Measurements from ENCODE around the gene LZTS2. TPM values are rescaled to one million over a fixed set of nuclear protein-coding genes. Genes with fewer than 3 reads are reported as not detected.

The LZTS2 gene
- total RNA-seq, 1 experiment from 2014 or later = 58.3 TPM

DNA sequence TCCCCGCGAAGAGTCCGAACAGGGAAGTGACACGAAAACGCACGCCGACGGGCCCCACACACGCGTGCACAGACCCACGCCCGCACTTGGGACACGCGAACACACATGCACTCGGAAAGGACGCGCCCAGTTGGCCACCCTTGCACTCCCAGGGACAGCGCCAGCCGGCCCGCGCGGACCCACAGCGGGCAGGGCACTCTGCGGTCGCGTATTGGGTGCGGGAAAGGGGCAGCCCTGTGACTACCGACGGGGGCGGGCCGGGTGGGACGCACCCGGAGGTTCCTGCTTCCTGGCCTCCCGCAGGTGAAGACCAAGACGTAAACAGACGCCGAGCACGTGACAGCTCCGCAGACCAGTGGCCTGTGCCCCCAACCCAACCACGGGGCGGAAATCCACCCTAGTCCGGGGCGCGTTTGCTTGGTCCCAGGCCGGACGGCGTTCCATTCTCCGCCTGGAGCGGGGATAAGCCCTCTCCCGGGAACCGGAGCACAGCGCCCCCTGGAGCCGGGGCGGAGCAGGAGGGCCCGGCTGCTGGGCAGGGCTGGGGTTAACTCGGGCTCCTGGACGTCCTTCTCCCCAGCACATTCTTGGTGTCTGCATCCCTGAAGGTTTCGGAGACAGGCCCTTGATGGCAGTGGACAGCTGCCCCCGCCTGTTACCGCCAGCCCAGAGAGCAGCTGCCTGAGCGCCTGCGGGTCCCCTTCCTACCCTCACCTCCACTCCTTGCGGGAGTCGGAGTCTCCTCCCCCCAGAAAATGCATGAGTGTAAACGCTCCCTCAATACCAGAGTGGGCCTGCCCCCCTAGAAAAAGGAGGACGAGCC, 2.0 kb upstream of the LZTS2 start:
- Histone ChIP-seq H2AFZ (ENCODE audit: low read length) (peak overlapping the region; percentile 91), H3K36me3 (ENCODE audit: low read depth, low read length) (no peaks in the 10 kb centered on the region; the same call in 1 of the 2 replicates), H3K9me3 (ENCODE audit: low read length) (no peaks in the 10 kb centered on the region), H3K4me1 (ENCODE audit: insufficient read depth, low read length) (peaks cover 36% of the 10 kb centered on the region), H3F3A (ENCODE audit: low read length, unreplicated experiment) (no peaks in the 10 kb centered on the region), H3K4me3 (ENCODE audit: low read length) (peak overlapping the region; percentile 88), H3K4me2 (ENCODE audit: low read length) (peak overlapping the region; percentile 99), H3K9ac (ENCODE audit: low read length) (peak overlapping the region; percentile 95), H3K9me2 (replicated peaks; ENCODE audit: low read length) (no peaks in the 10 kb centered on the region), H3K27me3 (ENCODE audit: low read length) (no peaks in the 10 kb centered on the region), H4K20me1 (ENCODE audit: low read length) (no peaks in the 10 kb centered on the region), H3K79me2 (ENCODE audit: low read length) (peaks cover 38% of the 10 kb centered on the region), H3K27ac (ENCODE audit: low read length) (peak overlapping the region; percentile 76)
- TF ChIP-seq EZH2phosphoT487 (IDR thresholded peaks at IDR 0.05; ENCODE audit: borderline replicate concordance, low read length) = no peak
- TF ChIP-seq, protein P1, sequence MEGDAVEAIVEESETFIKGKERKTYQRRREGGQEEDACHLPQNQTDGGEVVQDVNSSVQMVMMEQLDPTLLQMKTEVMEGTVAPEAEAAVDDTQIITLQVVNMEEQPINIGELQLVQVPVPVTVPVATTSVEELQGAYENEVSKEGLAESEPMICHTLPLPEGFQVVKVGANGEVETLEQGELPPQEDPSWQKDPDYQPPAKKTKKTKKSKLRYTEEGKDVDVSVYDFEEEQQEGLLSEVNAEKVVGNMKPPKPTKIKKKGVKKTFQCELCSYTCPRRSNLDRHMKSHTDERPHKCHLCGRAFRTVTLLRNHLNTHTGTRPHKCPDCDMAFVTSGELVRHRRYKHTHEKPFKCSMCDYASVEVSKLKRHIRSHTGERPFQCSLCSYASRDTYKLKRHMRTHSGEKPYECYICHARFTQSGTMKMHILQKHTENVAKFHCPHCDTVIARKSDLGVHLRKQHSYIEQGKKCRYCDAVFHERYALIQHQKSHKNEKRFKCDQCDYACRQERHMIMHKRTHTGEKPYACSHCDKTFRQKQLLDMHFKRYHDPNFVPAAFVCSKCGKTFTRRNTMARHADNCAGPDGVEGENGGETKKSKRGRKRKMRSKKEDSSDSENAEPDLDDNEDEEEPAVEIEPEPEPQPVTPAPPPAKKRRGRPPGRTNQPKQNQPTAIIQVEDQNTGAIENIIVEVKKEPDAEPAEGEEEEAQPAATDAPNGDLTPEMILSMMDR (conservative IDR thresholded peaks at IDR 0.05; ENCODE audit: low read depth, low read length) = peak; percentile 78
- no peak for TF ChIP-seq EZH2 (IDR thresholded peaks at IDR 0.05; ENCODE audit: low read length, unreplicated experiment)
- DNase-seq (peak; percentile 75), ATAC-seq (peak; percentile 47)
- BruUV-seq (replicated peaks) = no TSS peak
- ChIA-PET POLR2A (ENCODE audit: unreplicated experiment) (no interaction called here), CTCF (interaction anchor here (0.7 to 1.5 kb wide), 3 partner anchors 14 to 56 kb away, joined by 4 to 16 read pairs (median 15); no protein-coding TSS in a partner anchor)
- intact Hi-C loops (cut with micrococcal nuclease) = loop anchor here (1.0 kb wide), 1 partner anchor 16 kb away; no protein-coding TSS in a partner anchor

DNA sequence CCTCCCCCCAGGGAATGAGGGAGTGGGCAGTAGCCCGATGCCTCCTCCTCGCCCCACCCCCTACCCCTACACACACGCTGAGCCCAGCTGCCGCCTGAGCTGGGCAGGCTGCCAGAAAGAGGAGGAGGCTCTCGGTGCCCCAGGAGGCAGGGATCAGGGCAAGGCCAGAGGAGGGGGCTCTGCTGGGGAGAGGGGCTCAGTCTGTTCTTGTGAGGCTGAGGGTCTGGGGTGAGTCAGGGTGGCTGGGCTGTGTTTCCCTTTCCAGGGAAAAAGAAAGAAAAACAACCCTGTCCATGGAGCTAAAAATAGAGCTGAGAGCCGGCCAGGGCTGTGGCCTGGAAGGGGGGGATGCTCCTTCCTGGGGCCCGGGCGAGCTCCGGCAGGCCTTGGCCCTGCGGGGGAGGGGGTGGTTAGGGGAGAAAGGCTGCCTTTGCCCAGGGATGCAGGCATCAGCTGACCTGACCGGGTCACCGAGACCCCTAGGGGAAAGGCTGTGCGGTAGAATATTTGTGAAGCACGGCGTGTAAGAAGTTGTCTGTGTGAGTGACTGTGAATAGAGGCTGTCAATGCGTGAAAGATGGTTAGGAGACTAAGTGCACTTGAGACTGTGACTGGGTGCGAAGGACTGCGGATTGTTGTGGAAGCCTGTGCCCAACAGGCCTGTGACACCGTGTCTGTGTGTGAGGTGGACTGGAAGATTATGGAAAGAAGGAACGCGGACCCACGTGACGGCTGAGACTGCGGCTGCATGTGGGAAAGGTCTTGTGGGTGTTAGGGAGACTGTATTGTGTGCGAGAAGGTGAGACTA, 1.2 kb upstream of the LZTS2 start:
- intact Hi-C loops (cut with micrococcal nuclease) = loop anchor here (1.0 kb wide), 1 partner anchor 15 kb away; no protein-coding TSS in a partner anchor
- DNase-seq = peak; percentile 63
- POLR2A ChIA-PET (ENCODE audit: unreplicated experiment) = no interaction called here

More for the DNA sequence above, 1.2 kb upstream of the LZTS2 start:
- no peaks in the 10 kb centered on the region for H3K9me3 ChIP-seq (ENCODE audit: low read length)
- no peaks in the 10 kb centered on the region for H3K27me3 ChIP-seq (ENCODE audit: low read length)
- peaks cover 40% of the 10 kb centered on the region for H3K79me2 ChIP-seq (ENCODE audit: low read length)
- TSS peak; percentile 50 for BruUV-seq (replicated peaks)
- H2AFZ ChIP-seq (ENCODE audit: low read length) = peak overlapping the region; percentile 91
- peaks cover 36% of the 10 kb centered on the region for H3K4me1 ChIP-seq (ENCODE audit: insufficient read depth, low read length)
- H3K9me2 ChIP-seq (replicated peaks; ENCODE audit: low read length) = no peaks in the 10 kb centered on the region
- H3K4me2 ChIP-seq (ENCODE audit: low read length) = peak overlapping the region; percentile 99
- H3K36me3 ChIP-seq (ENCODE audit: low read depth, low read length) = no peaks in the 10 kb centered on the region; the same call in 1 of the 2 replicates
- ATAC-seq = peak; percentile 14
- H4K20me1 ChIP-seq (ENCODE audit: low read length) = no peaks in the 10 kb centered on the region
- peak overlapping the region; percentile 88 for H3K4me3 ChIP-seq (ENCODE audit: low read length)
- H3K27ac ChIP-seq (ENCODE audit: low read length) = peak overlapping the region; percentile 76
- no peaks in the 10 kb centered on the region for H3F3A ChIP-seq (ENCODE audit: low read length, unreplicated experiment)
- CTCF ChIA-PET = interaction anchor here (0.7 to 1.5 kb wide), 3 partner anchors 13 to 55 kb away, joined by 4 to 16 read pairs (median 15); no protein-coding TSS in a partner anchor
- peak overlapping the region; percentile 95 for H3K9ac ChIP-seq (ENCODE audit: low read length)
- TF ChIP-seq EZH2 (IDR thresholded peaks at IDR 0.05; ENCODE audit: low read length, unreplicated experiment) (no peak), EZH2phosphoT487 (IDR thresholded peaks at IDR 0.05; ENCODE audit: borderline replicate concordance, low read length) (no peak)
- TF ChIP-seq, protein P1 (conservative IDR thresholded peaks at IDR 0.05; ENCODE audit: low read depth, low read length) = no peak

All from PC-3 (cell line).